ENCODE results near the gene RETN. TPM values are rescaled to one million over a fixed set of nuclear protein-coding genes. Genes with fewer than 3 reads are reported as not detected.

The RETN gene
- total RNA-seq, 6 experiments from 2014 or later = 0.63 to 2.4 TPM; not detected in 4

DNA sequence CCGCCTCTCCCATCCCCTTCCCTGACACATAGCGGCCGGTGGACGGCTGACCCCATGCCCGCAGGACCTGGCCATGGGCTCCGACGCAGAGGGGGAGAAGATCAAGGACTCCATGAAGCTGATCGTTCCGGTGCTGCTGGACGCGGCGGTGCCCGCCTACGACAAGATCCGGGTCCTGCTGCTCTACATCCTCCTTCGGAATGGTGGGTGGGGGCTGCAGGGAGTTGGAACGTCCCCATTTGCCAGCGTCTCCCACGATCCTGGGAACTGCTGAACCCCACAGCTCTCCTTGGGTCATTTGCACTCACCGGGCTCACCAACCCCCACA is 24.3 kb upstream of the RETN start:
- no peaks in the 10 kb centered on the region for H3K36me3 ChIP-seq
- no peak for TF ChIP-seq POLR2A (IDR thresholded peaks at IDR 0.05)
- TF ChIP-seq CTCF (IDR thresholded peaks at IDR 0.05) = no peak
- no peak for ATAC-seq
- intact Hi-C loops (cut with DNase I) = no loop called here
- H3K4me1 ChIP-seq = no peaks in the 10 kb centered on the region
- no peaks in the 10 kb centered on the region for H3K9me3 ChIP-seq
- H3K4me3 ChIP-seq = no peak overlapping the region
- DNase-seq = peak in 1 of 3 donors; percentile 48
- H3K27ac ChIP-seq = no peak overlapping the region
- no peaks in the 10 kb centered on the region for H3K27me3 ChIP-seq
- 100% methylated on average over 4 of the region's 20 CpGs for WGBS (ENCODE audit: insufficient coverage, low coverage, low lambda C conversion rate, missing lambda C conversion rate)

GRCh38 chr19:7645163-7645562 is 23.7 kb upstream of the RETN start:
- Histone ChIP-seq H3K36me3 (no peaks in the 10 kb centered on the region), H3K27me3 (no peaks in the 10 kb centered on the region), H3K4me1 (no peaks in the 10 kb centered on the region), H3K9me3 (no peaks in the 10 kb centered on the region), H3K4me3 (no peak overlapping the region), H3K27ac (no peak overlapping the region)
- 93% methylated on average over 10 of the region's 14 CpGs for WGBS (ENCODE audit: insufficient coverage, low coverage, low lambda C conversion rate, missing lambda C conversion rate)
- DNase-seq = no peak
- peak in 2 of 4 donors; percentile 7 to 17 for ATAC-seq
- intact Hi-C loops (cut with DNase I) = no loop called here
- TF ChIP-seq POLR2A (IDR thresholded peaks at IDR 0.05) (no peak), CTCF (IDR thresholded peaks at IDR 0.05) (no peak)

DNA sequence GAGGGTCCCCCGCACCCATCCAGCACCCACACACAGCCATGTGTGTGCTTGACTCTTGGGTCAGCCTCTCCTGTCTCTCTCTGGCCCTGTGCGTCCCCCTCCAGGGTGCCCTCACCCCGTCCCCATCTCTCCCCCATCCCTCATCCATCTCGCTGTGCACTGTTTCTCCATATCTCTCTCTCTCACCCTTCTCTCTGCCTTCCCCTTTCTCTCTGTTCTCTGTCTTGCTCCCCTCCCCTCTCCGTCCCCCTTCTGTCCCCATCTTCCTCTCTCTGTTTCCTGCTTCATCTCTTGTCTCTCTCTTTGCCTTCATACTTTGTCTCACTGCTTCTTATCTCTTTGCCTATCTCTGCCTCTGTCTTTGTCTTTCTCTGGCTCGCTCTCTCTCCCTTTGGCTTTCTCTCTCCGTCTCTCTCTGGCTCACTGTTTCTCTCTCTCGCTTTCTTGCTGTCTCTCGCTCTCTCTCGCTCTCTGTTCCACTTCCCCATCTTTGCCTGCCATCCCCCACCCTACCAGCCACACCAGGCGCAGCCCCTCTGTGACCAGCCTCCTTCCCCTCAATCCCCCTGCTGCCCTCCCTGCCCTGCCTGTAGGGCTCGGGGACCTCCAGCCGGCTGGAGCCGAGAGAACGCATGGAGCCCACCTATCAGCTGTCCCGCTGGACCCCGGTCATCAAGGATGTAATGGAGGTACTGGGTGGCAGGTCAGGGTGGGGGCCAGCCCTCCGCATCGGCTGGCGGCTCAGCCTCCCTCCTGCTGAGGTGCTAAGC is 23.0 kb upstream of the RETN start:
- Histone ChIP-seq H3K4me3 (no peak overlapping the region), H3K27ac (no peak overlapping the region), H3K4me1 (no peaks in the 10 kb centered on the region), H3K36me3 (no peaks in the 10 kb centered on the region), H3K9me3 (no peaks in the 10 kb centered on the region), H3K27me3 (no peaks in the 10 kb centered on the region)
- 70% methylated on average over 13 of the region's 20 CpGs for WGBS (ENCODE audit: insufficient coverage, low coverage, low lambda C conversion rate, missing lambda C conversion rate)
- intact Hi-C loops (cut with DNase I) = no loop called here
- TF ChIP-seq POLR2A (IDR thresholded peaks at IDR 0.05) (no peak), CTCF (IDR thresholded peaks at IDR 0.05) (no peak)
- no peak for ATAC-seq
- DNase-seq = peak in 1 of 3 donors; percentile 21

DNA sequence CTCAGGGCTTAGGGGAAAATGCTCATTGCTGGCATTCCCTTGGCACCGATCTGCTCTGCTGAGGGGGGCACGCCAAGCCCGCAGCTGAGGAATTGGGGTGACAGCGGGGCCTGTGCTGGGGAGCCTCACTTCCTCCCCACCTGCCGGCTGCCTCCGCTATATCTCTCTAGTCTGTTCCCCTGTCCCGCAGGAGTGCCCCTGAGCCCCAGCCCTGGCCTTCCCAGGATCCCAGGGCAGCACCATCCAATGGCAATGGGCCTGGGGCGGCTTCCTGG is 22.5 kb upstream of the RETN start:
- peak in 1 of 3 donors; percentile 14 for DNase-seq
- Histone ChIP-seq H3K9me3 (no peaks in the 10 kb centered on the region), H3K27ac (no peak overlapping the region), H3K4me1 (no peaks in the 10 kb centered on the region), H3K4me3 (no peak overlapping the region), H3K36me3 (no peaks in the 10 kb centered on the region), H3K27me3 (no peaks in the 10 kb centered on the region)
- TF ChIP-seq POLR2A (IDR thresholded peaks at IDR 0.05) (no peak), CTCF (IDR thresholded peaks at IDR 0.05) (no peak)
- intact Hi-C loops (cut with DNase I) = no loop called here
- WGBS (ENCODE audit: insufficient coverage, low coverage, low lambda C conversion rate, missing lambda C conversion rate) = no CpG with 5 or more reads among the region's 8 CpGs
- no peak for ATAC-seq

GRCh38 chr19:7647156-7647555 is 21.7 kb upstream of the RETN start:
- peaks cover 0 to 4% (median under 1%) of the 10 kb centered on the region in 4 donors for H3K4me1 ChIP-seq
- no peaks in the 10 kb centered on the region for H3K9me3 ChIP-seq
- no peak overlapping the region for H3K27ac ChIP-seq
- ATAC-seq (no peak), DNase-seq (peak in 1 of 3 donors; percentile 45)
- intact Hi-C loops (cut with DNase I) = no loop called here
- 65% methylated on average over 6 of the region's 26 CpGs for WGBS (ENCODE audit: insufficient coverage, low coverage, low lambda C conversion rate, missing lambda C conversion rate)
- H3K36me3 ChIP-seq = no peaks in the 10 kb centered on the region
- H3K27me3 ChIP-seq = no peaks in the 10 kb centered on the region
- no peak for TF ChIP-seq POLR2A (IDR thresholded peaks at IDR 0.05)
- no peak for TF ChIP-seq CTCF (IDR thresholded peaks at IDR 0.05)
- H3K4me3 ChIP-seq = no peak overlapping the region
